Stimulated activated CD8-positive, alpha-beta memory T cell treated with anti-CD3 and anti-CD28 coated beads, Interleukin-15, amount 100 ng/mL, for 48 hours (primary cell): ENCODE measurements around the gene YTHDF1.

Source experiments
- DNase-seq, 2 donors: peaks; one replicate each; pipeline ENCODE4 v3.0.0-alpha.2; 2020; ENCODE audit warnings: low read depth in 2 of 2

YTHDF1 gene

GRCh38 chr20:63210011-63210605 lies 5.8 kb downstream of the YTHDF1 start:
- no peak for DNase-seq

GRCh38 chr20:63208346-63208909 lies 7.5 kb downstream of the YTHDF1 start:
- no peak for DNase-seq

GRCh38 chr20:63206878-63207277 lies 9.1 kb downstream of the YTHDF1 start:
- DNase-seq, result no peak

GRCh38 chr20:63205896-63206295 lies 10.0 kb downstream of the YTHDF1 start:
- DNase-seq, result no peak

GRCh38 chr20:63204362-63204761 lies 11.6 kb downstream of the YTHDF1 start:
- no peak for DNase-seq

GRCh38 chr20:63202811-63203526 lies 13.0 kb downstream of the YTHDF1 start:
- no peak for DNase-seq

- DNase-seq, result no peak
Observed at GRCh38 chr20:63202021-63202420, 13.9 kb downstream of the YTHDF1 start.

- no peak for DNase-seq
Observed at GRCh38 chr20:63198606-63199005, 17.3 kb downstream of the YTHDF1 start.

- no peak for DNase-seq
Observed at GRCh38 chr20:63196768-63197470, 19.0 kb downstream of the YTHDF1 start.

- DNase-seq, result no peak
Observed at GRCh38 chr20:63194797-63195173, 21.1 kb downstream of the YTHDF1 start.

GRCh38 chr20:63194007-63194796 lies 21.7 kb downstream of the YTHDF1 start:
- no peak for DNase-seq

GRCh38 chr20:63192721-63193120 lies 23.2 kb downstream of the YTHDF1 start:
- DNase-seq, result no peak

GRCh38 chr20:63191400-63191799 lies 24.5 kb downstream of the YTHDF1 start:
- DNase-seq, result no peak

GRCh38 chr20:63190828-63191227 lies 25.1 kb downstream of the YTHDF1 start:
- DNase-seq, result no peak

GRCh38 chr20:63189846-63190559 lies 25.9 kb downstream of the YTHDF1 start:
- DNase-seq, result no peak

GRCh38 chr20:63189322-63189642 lies 26.6 kb downstream of the YTHDF1 start:
- no peak for DNase-seq

GRCh38 chr20:63188641-63189321 lies 27.1 kb downstream of the YTHDF1 start:
- DNase-seq, result no peak

GRCh38 chr20:63188159-63188442 lies 27.8 kb downstream of the YTHDF1 start:
- DNase-seq, result no peak

GRCh38 chr20:63187338-63188158 lies 28.4 kb downstream of the YTHDF1 start:
- no peak for DNase-seq
